Measurements from ENCODE around the gene DAB2IP.
"Not testable (repeated sequence)": the region's sequence is repeated elsewhere in the genome, so short reads cannot be mapped to it uniquely, and the experiment has no call there.

The DAB2IP gene

DNA sequence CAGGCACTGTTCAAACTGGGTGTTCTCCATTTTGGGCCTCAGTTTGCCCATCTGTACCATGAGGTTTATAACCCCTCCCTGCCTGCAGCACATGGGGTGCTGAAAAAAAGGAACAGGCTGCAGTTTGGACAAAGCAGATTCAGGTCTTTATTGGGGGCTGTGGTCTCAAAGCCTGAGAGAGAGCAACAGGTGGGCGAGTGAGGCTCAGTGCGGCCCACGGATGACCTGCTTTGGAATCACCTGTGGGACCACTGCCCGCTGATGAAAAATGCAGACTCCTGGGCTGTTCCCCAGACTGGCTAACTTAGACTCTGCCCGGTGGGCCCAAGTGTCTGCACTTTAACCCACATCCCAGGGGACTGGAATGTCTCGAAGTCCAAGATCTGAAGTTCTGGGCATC, 11.8 kb upstream of the DAB2IP start:
- no peak for DNase-seq
- intact Hi-C loops (cut with DNase I), result no loop called here

DNA sequence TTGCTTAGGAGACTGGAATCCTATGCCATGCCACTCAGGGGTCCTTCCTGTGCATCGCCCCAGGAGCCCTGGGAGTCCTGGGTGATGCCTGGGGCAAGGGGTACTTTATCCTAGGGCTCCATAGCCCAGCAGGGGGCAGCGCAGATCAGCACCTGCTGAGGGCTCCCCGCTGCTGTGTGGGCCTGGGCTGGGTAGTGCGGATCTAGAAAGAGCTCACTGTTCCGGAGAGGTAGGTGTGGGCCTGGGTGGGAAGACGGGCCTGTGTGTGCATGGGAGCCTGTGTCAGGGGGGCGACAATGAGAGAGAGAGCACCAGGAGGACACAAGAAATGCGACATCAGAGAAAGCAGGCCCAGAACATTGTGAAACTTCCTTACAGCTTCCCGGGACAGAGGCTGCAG, 11.4 kb upstream of the DAB2IP start:
- intact Hi-C loops (cut with DNase I), result no loop called here
- DNase-seq, result peak; percentile 47 to 91 (median 76)

DNA sequence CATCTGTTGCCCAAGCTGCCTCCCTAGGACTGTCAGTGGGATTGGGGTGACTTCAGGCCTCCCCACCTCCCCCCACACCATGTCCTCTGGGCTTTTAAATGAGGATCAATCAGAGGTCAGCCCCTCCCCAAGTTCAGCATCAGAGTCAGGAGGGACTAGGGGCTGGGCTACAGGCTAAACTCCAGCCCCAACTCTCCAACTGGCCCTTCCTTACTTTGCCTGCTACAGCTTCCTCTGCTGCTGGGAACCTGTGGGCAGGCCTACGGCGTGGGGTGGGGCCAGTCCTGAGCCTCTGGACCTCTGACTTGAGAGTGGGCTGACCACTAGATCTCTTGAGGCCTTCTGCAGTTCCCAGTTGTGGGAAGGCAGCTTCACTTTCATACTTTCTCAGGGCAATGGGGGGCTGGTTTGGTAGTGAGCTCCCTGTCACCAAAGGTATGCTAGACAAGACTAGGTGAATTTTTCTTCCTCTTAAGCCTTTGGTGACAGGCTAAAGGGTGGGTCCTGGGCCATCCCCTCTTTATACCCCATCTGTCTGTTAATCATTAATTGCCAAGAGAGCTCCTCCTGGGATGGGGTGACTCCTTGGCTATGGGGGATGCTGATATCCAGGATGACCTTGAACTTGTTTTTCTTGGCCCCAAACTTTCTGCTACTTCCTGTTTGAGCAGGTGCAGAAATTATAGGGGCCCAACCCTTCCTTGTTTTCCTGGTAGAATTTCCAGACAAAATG, 10.8 kb upstream of the DAB2IP start:
- DNase-seq, result no peak
- intact Hi-C loops (cut with DNase I), result no loop called here

DNA sequence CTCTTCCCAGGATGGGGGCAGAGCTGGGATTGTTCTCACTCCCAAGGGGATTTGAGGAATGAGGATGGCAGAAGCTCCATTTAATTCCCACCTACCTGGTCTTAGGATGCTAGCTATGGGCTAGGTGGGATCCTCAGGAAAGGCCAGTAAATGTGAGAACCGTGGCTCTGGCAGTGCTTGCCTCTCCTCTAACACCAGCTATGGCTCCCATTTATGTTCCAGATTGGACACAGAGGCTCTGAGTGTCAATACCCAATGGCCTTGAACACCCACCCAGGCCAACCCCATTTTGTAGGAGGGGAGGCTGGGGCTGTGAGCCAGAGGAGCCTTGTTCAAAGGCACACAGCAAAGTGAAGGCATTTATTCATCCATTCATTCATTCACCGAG, 10.2 kb upstream of the DAB2IP start:
- intact Hi-C loops (cut with DNase I), result no loop called here
- DNase-seq, result no peak

DNA sequence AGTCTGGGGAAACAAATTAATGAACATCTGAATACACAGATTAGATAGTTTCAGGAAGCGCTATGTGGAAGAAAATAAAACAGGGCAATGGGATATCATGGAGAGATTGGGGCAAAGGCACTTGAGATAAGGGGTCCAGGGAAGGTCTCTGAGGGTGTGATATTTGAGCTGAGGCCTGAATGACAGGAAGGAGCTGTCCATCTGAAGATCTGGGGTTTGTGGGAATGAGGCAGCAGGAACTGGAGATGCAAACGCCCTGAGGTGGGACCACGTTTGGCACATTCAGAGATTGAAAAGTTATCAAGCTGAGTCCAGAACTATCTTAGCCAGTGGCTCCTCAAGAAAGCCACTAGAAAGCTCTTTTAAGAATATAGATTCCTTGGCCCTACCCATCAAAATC, 8.7 kb upstream of the DAB2IP start:
- intact Hi-C loops (cut with DNase I), result no loop called here
- DNase-seq, result no peak

DNA sequence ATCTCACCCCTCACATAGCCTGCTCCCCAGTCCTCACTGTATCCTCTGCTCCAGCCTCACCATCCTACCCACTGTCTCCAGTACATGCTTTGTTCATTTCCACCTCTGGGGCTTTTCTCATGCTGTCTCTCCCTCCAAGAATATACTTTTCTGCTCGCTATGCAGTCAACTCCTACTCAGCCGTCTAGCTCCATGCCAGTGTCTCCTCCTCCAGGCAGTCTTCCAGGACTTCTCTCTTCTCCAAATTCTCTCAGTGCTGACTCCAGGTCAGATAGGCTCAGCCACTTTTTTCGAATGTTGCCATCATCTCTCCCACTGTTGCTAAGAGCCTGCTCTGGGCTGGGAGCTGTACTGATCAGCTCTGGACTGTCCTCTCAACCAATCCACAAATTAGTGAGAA, 8.0 kb upstream of the DAB2IP start:
- DNase-seq, result no peak
- intact Hi-C loops (cut with DNase I), result no loop called here

DNA sequence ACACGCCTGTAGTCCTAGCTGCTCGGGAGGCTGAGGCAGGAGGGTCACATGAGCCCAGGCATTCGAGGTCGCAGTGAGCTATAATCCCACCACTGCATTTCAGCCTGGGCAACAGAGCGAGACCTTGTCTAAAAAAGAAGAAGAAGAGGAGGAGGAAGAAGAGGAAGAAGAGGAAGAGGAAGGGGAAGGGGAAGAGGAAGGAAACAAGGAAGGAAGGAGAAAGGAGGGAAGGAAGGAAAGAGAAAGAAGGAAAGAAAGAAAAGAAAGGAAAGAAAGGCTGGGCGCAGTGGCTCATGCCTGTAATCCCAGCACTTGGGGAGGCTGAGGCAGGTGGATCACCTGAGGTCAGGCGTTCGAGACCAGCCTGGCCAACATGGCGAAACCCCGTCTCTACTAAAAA, 7.4 kb upstream of the DAB2IP start:
- DNase-seq; intact Hi-C loops (cut with DNase I): not testable (repeated sequence)

DNA sequence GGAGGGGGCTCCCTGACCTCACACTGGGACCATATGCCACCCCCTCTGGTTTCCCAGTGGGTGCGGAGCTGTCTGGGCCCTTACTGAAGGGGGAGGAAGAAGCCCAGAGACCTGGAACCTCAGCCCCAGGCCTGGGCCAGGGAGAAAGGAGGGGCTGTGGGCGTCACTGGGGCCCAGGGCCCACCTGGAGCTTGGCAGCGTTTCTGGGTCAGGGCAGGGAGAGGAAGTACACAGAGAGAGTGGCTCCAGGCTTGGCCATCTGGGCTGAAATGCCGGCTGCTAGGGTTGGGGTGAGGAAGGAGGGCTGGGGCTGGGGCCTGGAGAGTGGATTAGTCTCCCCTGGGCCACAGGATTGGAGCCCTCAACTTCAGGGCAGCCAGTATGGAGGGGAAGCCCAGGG, 6.4 kb upstream of the DAB2IP start:
- DNase-seq, result peak in 29 of 42 donors; percentile 18 to 75 (median 52)

DNA sequence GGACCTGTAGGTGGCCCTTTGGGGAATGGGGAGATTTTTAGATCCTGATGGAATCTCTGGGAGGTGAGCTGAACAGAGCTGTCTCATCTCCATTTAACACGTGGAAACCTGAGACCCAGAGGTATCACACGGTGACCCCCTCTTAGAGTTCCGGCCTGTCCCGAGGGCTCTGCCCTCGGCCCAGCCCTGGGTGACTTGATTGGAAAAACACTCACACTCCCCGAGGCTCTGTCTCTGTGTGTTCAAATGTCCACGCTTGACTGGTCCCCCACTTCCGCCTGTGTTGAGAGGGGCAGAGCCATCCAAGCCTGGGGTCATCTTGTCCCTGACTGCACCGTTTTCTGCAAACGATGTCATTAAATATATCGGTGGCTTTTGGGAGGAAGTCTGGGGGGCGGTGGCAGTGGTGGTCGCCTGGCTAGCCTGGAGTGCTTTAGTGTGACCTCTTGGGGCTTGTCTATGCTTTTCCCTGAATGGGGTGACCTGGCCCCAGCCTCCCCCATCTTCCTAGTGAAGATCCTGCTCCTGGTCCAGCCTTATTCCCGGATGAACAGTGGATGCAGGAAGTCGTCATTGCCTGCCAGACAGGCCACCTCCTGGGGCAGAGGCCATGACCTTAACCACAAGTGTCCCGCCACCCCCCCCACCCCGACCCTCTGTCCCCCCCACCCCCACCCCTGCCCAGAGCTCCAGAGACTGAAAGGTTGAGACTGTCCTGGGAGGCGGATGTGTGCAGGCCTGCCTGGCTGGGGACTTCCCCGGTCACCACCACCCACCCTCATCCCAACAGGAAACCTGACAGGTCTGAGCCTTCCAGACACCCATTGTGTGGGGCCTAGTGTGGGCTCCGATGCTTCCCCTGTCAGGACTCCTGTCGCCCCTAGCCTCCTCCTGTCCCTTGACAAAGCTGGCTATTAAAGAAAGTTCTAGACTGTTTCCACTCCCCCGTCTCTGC, 5.3 kb upstream of the DAB2IP start:
- intact Hi-C loops (cut with DNase I), result no loop called here
- DNase-seq, result no peak

More for the DNA sequence above, 6.4 kb upstream of the DAB2IP start:
- intact Hi-C loops (cut with DNase I), result no loop called here

DNA sequence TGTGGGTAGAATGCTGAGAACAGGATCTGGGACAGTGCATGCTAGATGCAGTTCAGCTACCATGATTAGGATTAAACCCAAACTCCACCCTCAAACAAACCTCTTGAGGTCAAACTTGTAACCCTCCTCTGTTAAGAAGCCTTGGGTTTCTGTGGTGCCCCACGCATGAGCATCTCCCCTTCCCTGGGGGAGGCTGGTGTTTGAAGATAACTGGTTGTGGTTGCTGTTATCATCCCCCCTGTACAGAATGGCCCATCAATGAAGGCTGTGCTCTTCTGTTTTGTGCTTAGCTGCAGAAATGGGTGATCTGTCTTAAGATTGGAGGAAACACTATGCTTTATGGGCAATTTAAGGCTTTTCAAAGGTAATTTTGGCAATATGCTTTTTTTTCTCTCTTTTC, 4.4 kb upstream of the DAB2IP start:
- intact Hi-C loops (cut with DNase I), result no loop called here
- no peak for DNase-seq

DNA sequence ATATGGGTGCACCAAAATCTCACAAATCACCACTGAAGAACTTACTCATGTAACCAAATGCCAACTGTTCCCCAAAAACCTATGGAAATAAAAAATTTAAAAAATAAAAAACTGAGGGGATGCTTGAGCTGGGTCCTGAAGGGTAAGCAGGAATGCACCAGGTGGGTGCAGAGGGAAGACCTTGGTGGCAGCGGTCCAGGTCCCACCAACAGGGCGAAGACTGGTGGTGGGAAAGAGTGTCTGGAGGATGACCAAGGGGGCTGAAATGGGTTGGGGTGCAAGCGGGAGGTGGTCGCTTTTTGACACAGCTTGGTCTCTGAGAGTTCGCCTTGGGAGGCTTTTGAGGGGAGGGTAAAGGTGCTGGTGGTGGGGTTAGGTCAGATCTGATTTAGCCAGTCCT, 3.3 kb upstream of the DAB2IP start:
- DNase-seq, result no peak
- intact Hi-C loops (cut with DNase I), result no loop called here

DNA sequence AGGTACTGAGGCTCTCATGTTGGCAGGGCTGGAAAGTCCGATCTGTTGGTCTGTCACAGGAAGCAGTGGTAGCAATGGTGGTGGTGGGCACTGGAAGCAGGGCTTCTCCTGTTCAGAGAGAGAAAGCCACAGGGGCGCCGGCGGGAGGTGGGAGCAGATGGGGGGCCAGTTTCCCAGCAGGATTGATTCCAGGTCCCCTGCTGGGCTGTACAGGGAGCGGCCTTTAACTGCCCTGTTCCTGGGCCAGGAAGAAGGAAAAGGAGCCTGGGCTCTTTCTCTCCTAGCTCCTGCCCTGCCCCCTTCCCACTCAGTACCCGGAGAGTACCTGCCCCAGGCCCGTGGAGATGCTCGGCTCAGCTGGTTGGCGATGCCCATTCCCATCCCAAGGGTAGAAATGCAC, 2.6 kb upstream of the DAB2IP start:
- intact Hi-C loops (cut with DNase I), result no loop called here
- no peak for DNase-seq

DNA sequence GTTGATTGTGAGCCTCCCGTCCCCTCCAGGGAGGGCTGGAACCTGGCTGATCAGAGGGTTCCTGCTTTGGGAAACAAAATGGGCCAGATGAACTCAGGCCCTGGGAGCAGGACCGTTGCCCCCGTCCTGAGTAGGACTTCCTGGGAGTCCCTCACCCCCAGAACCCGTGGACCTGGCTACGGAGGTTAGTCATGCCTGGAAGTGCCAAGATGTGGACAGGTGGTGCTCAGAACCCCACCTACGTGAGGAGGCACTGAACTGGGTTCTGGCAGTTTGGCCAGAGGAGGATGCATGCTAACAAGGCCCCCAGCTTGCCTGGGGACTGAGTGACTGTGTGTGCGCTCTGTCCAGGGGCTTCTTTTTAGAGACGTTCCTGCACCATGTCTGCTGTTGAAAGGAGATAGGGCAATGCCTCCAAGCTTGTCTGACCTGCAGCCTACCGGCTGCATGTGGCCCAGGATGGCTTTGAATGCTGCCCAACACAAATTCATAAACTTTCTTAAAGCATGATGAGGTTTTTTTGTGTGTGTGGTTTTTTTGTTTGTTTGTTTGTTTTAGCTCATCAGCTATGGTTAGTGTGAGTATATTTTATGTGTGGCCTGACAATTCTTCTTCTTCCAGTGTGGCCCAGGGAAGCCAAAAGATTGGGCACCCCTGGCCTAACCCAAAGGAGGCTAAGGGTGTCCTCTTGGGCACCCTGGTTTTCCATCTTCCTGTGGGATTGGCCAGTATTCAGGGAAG, 1.8 kb upstream of the DAB2IP start:
- intact Hi-C loops (cut with DNase I), result no loop called here
- DNase-seq, result no peak

DNA sequence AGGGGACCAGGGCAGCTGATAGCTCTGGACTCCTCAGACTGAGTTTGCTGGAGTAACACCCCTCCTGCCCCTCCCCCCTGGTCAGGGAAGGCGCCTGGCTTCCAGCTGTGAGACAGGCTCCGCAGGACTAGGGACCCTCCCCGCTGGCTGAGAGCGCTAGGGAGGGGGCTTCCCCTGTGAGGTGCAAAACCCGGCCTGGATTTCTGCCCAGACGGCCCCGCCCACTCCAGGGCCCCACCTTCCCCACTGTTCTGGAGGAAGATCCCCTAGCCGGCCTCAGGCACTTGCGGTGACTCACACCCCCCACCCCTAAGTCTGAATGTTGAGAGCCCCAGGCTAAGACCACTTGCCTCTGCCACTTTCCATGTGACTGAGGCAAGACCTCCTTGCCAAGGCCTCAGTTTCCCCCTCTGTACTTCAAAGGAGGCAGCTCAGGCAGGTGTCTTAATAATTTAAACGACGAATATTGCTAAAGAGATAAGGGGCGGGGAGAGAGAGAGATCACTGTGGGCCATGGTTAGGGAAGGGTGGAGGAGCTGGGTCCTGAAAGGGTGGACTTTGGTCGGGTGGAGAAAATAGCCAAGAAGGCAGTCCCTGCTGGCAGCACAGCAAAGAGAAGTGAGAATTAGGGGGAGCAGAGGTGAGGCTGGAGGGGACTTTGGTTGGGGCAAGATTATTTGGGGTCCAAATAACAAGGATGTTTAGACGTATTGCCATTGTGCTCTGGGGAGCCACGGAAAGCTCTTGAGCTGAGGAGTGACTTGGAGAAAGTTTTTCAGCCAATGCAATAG, 1.0 kb upstream of the DAB2IP start:
- intact Hi-C loops (cut with DNase I), result no loop called here
- DNase-seq, result peak in 38 of 42 donors; percentile 15 to 86 (median 52)

DNA sequence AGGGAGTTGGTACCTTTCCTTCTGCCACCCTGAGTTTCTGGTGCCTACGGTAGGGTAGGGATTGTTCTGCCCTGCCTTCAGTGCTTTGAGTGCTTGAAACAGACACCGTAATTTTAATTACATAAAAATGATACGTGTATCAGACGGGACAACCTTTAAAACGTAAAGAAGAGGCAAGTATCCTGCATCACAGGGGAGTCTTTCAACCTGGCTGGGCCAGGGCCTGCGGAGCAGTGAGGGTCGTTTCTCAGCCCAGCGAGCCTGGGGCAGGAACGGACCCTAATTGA, 483 bp upstream of the DAB2IP start:
- intact Hi-C loops (cut with DNase I), result no loop called here
- DNase-seq, result peak in 1 of 42 donors; percentile 13

DNA sequence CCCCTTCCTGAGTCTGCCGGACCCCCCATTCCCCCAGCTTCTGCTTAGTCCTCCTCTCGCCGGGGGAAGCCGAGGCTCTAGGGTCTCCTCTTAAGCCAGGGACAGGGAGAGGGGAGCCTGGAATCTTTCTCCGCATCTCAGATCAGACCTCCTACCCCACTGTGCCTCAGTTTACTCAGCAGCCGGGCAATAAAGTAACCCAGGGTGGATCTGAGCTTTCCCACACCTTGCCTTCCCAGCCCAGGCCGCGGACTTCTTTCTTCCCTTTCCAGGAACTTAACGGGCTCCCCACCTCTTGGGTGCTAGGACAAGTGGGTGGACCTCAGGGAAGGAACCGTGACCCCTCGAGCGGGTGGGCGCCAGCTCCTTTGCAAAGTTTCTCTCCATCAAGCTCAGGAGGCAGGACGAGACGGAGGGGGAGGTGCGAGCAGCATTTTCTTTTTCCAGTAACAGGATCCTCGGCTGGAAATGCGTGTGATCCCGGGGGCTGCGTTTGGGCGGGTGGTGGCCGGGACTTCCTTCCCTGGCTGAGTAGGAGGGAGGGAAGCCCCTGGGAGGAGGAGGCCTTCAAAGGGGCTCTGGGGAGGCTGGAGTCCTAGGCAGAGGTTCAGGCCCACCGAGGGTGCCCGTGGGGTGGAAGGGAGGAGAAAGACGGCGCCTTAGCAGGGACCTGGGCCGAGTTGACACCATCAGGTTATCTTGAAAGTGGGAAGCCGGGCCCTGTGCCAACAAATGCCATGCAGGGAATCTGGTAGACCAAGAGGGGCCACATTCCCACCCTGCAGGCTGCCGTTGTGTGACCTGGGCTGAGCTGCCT, 795 bp downstream of the DAB2IP start:
- no peak for DNase-seq
- intact Hi-C loops (cut with DNase I), result no loop called here

DNA sequence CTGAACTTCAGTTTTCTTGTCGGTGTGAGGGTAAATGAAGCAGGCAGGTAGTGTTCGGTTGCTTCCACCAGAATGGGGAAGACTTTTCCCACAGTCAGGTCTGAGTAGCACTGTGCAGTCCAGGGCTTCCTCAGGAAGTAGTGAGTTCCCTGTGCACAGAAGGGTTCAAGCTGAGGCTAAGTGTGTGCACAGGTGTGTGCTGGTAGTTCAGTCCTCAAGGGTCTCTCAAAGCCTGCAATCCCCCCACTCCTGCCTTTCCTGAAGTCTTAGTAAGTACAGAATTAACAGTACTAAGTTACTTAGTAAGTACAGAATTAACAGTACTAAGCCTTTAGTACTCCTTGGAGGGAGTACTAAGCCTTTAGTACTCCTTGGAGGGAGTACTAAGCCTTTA, 1.4 kb downstream of the DAB2IP start:
- intact Hi-C loops (cut with DNase I), result no loop called here
- no peak for DNase-seq

DNA sequence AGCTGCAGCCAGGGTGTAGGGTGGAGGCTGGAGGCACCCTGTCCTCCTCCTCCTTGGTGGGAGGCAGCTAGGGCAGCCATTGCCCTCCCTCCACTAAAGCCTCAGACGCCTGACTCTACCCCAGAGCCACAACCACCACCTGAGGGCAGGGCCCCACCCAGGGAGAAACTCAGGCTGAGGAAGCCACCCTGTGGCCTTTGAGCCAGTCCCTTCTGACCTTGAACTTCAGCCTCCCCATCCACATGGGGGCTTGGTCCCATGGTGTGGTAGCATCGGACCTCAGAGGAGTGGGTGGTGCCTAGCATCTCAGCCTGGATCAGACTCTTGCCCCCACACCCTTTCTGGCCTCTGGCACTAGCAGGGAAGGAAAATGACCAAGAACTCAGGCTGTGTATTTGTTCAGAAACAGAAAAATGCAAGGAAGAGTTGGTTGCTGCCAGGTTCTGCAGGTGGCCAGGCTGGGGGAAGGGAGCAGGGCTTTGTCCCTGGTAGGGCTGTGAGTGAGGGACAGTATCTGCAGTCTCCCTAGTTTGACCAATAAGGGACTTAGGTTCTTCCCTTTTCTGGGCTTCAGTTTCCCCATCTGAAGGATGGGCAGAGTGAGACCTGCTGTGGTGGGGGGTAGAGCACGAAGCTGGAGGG, 3.2 kb downstream of the DAB2IP start:
- DNase-seq, result no peak

More for the DNA sequence above, 3.2 kb downstream of the DAB2IP start:
- intact Hi-C loops (cut with DNase I), result no loop called here
